HepG2 (cell line): ENCODE measurements around the gene HIPK2. TPM values are rescaled to one million over a fixed set of nuclear protein-coding genes. Genes with fewer than 3 reads are reported as not detected.

Experiments used
- ATAC-seq: fragments of 200-7000 bp; cut with Tn5 transposase; 3 replicates; pipeline ENCODE4 v1.9.1; 2020; ENCODE audit warnings: mild to moderate bottlenecking, moderate library complexity
- BruUV-seq: library from RNA; stranded (reverse); fragments of 400-500 nt; replicated peaks from 2 replicates; lab custom pipeline; 2021; lab: Mats Ljungman, UMichigan
- CTCF ChIA-PET: fragments of 300-600 bp; formaldehyde crosslinking; extraction: SDS; loops from one replicate; lab custom pipeline; 2021; ENCODE audit warnings: low total read pairs, inconsistent platforms, low intra/inter-chr PET ratio; lab: Yijun Ruan, JAX
- POLR2A ChIA-PET: fragments of 350-600 bp; sonication (Branson Sonifier 250); formaldehyde crosslinking; loops from one replicate; lab custom pipeline; 2020; ENCODE audit warnings: antibody characterized with exemption, inconsistent platforms; lab: Yijun Ruan, JAX
- DNase-seq: peaks from one replicate; pipeline ENCODE4 v3.0.0-alpha.2; 2015; ENCODE audit warnings: low spot score
- FAIRE-seq: peaks from 3 replicates; lab custom pipeline; 2011; peaks lifted over from hg19 to GRCh38; lab: Jason Lieb, UNC
- H2AFZ ChIP-seq: one replicate; pipeline ENCODE4 v1.6.1; 2011; ENCODE audit warnings: low read length, inconsistent platforms
- H3K27ac ChIP-seq: fragments of 300-600 bp; 3 replicates; pipeline ENCODE4 v1.8.0; 2011; ENCODE audit warnings: mixed run types, mild to moderate bottlenecking, mixed read lengths, low read length, inconsistent platforms; ENCODE audit not compliant: insufficient read depth; ENCODE audit errors: extremely low read length
- H3K27me3 ChIP-seq, 2 experiments: fragments of 200-600 bp in 1 of 2; 2 replicates in 1 of 2; 3 replicates in 1 of 2; pipeline versions ENCODE4 v1.6.0 to v1.8.0; 2011; ENCODE audit warnings: low read length in 2 of 2, mild to moderate bottlenecking in 2 of 2, moderate library complexity in 2 of 2, inconsistent platforms in 1 of 2; ENCODE audit not compliant: insufficient read depth in 2 of 2, control insufficient read depth in 1 of 2
- H3K36me3 ChIP-seq, 2 experiments: fragments of 200-600 bp in 1 of 2; replicated peaks in 1 of 2; 2 replicates in 1 of 2; 3 replicates in 1 of 2; pipeline versions ENCODE4 v1.5.1 to v1.8.0; 2011; ENCODE audit warnings: low read length in 2 of 2, inconsistent platforms in 1 of 2; ENCODE audit not compliant: insufficient read depth in 2 of 2, control insufficient read depth in 1 of 2
- H3K4me1 ChIP-seq: 2 replicates; pipeline ENCODE4 v1.5.1; 2012; ENCODE audit warnings: low read length, inconsistent platforms; ENCODE audit not compliant: insufficient read depth
- H3K4me2 ChIP-seq: 2 replicates; pipeline ENCODE4 v1.6.0; 2011; ENCODE audit warnings: low read depth, low read length, inconsistent platforms
- H3K4me3 ChIP-seq, 3 experiments: fragments of 200-600 bp in 1 of 3; sonication (generic), shearing (Covaris generic) in 1 of 3; replicated peaks in 1 of 3; 2 replicates each; pipeline ENCODE4 v1.5.1; 2011 to 2016; ENCODE audit warnings: low read length in 3 of 3, inconsistent platforms in 2 of 3, low read depth in 2 of 3, mild to moderate bottlenecking in 2 of 3, control low read depth in 1 of 3, mixed read lengths in 1 of 3; ENCODE audit not compliant: insufficient read depth in 1 of 3
- H3K79me2 ChIP-seq: one replicate; pipeline ENCODE4 v1.6.1; 2011; ENCODE audit warnings: low read length, inconsistent platforms; ENCODE audit not compliant: insufficient read depth
- H3K9ac ChIP-seq: 2 replicates; pipeline ENCODE4 v1.6.0; 2011; ENCODE audit warnings: mild to moderate bottlenecking, low read depth, low read length, inconsistent platforms; ENCODE audit not compliant: insufficient read depth
- H3K9me3 ChIP-seq: 2 replicates; pipeline ENCODE4 v1.5.1; 2012; ENCODE audit warnings: mild to moderate bottlenecking, low read length
- H4K20me1 ChIP-seq: 2 replicates; pipeline ENCODE4 v1.6.0; 2011; ENCODE audit warnings: inconsistent platforms, mild to moderate bottlenecking, low read length, moderate library complexity; ENCODE audit not compliant: insufficient read depth
- NFIB ChIP-seq: sonication (generic); formaldehyde crosslinking; IDR thresholded peaks from 2 replicates; pipeline ENCODE4 v1.9.0; 2021; ENCODE audit warnings: missing genetic modification reagents, mild to moderate bottlenecking, borderline replicate concordance
- POLR2AphosphoS5 ChIP-seq: IDR thresholded peaks from 2 replicates; pipeline ENCODE4 v1.6.1; 2012; ENCODE audit warnings: low read depth, low read length
- YY1 ChIP-seq: IDR thresholded peaks from 2 replicates; pipeline ENCODE4 v1.6.1; 2011; ENCODE audit warnings: low read length, low read depth, moderate library complexity, mild to moderate bottlenecking; ENCODE audit not compliant: insufficient read depth, insufficient replicate concordance
- ZSCAN12 ChIP-seq: sonication (generic); formaldehyde crosslinking; IDR thresholded peaks from 2 replicates; pipeline ENCODE4 v1.9.0; 2021; ENCODE audit warnings: mild to moderate bottlenecking, missing genetic modification reagents
- WGBS: methylation state at CpG from one replicate; pipeline ENCODE4 v1.1.6; 2017; ENCODE audit warnings: low lambda C conversion rate; 5-methylcytosine and 5-hydroxymethylcytosine counted together
- in situ Hi-C: cut with HindIII; loops from 2 replicates; pipeline ENCODE4 v1.10.0; 2017; ENCODE audit warnings: low pct_unique_long_range_greater_than_20kb; ENCODE audit not compliant: extremely low pct_ligation_motif_present
- intact Hi-C: fragments of 100-400 bp; cut with micrococcal nuclease; formaldehyde crosslinking; loops from one replicate; pipeline ENCODE4 v1.10.0; 2022; ENCODE audit not compliant: unreplicated experiment
- polyA plus RNA-seq, 8 experiments: library from polyadenylated mRNA; depleted of rRNA in 3 of 8; stranded (reverse) in 7 of 8; unstranded in 1 of 8; fragments of >200 nt; fragmentation: Illumina TruSeq in 4 of 8; extraction: Trizol in 4 of 8; gene quantifications; 2 replicates each; pipeline versions ENCODE4 v1.2.1 to v1.2.3, GENCODE V29; 2011 to 2016; ENCODE audit warnings: low read depth in 4 of 8, missing spikeins in 1 of 8, mixed read lengths in 1 of 8; ENCODE audit not compliant: insufficient read depth in 1 of 8
- total RNA-seq, 5 experiments: library from RNA; depleted of rRNA; stranded (reverse); fragments of >200 nt; fragmentation: Illumina TruSeq; extraction: Trizol; gene quantifications; 2 replicates each; pipeline ENCODE4 v1.2.3, GENCODE V29; 2016; ENCODE audit warnings: low read depth in 1 of 5
- TF ChIP-seq, protein P1 (sequence below): sonication (generic); formaldehyde crosslinking; IDR thresholded peaks from 2 replicates; pipeline ENCODE4 v1.4.0; 2020; ENCODE audit warnings: missing genetic modification reagents
- TF ChIP-seq, protein P2 (sequence below): sonication (generic); formaldehyde crosslinking; IDR thresholded peaks from 2 replicates; pipeline ENCODE4 v1.9.0; 2022; ENCODE audit warnings: low read depth, missing genetic modification reagents

HIPK2 gene
- total and polyA plus RNA-seq, 2 of the 13 experiments (the other 11 are each of a cell fraction or from before 2014, with no cell fraction given), result 14.4 to 20.2 TPM

GRCh38 chr7:139695051-139695450 is 82.7 kb downstream of the HIPK2 start:
- Histone ChIP-seq H3K9ac (no peak overlapping the region), H2AFZ (no peak overlapping the region), H3K4me1 (peaks cover 6% of the 10 kb centered on the region), H3K4me2 (no peak overlapping the region), H3K27me3 (no peaks in the 10 kb centered on the region), H3K36me3 (peaks cover 23 to 73% of the 10 kb centered on the region in 2 experiments), H4K20me1 (peaks cover 4% of the 10 kb centered on the region), H3K27ac (no peak overlapping the region), H3K4me3 (no peak overlapping the region), H3K79me2 (peaks cover 15% of the 10 kb centered on the region), H3K9me3 (no peaks in the 10 kb centered on the region)
- no TSS peak for BruUV-seq
- WGBS, result 97% methylated on average over 14 of the region's 14 CpGs
- TF ChIP-seq, protein P1, sequence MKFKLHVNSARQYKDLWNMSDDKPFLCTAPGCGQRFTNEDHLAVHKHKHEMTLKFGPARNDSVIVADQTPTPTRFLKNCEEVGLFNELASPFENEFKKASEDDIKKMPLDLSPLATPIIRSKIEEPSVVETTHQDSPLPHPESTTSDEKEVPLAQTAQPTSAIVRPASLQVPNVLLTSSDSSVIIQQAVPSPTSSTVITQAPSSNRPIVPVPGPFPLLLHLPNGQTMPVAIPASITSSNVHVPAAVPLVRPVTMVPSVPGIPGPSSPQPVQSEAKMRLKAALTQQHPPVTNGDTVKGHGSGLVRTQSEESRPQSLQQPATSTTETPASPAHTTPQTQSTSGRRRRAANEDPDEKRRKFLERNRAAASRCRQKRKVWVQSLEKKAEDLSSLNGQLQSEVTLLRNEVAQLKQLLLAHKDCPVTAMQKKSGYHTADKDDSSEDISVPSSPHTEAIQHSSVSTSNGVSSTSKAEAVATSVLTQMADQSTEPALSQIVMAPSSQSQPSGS (CRISPR knock-in tag), result no peak
- TF ChIP-seq NFIB (CRISPR knock-in tag) (no peak), YY1 (no peak), POLR2AphosphoS5 (no peak), ZSCAN12 (CRISPR knock-in tag) (no peak)
- TF ChIP-seq, protein P2, sequence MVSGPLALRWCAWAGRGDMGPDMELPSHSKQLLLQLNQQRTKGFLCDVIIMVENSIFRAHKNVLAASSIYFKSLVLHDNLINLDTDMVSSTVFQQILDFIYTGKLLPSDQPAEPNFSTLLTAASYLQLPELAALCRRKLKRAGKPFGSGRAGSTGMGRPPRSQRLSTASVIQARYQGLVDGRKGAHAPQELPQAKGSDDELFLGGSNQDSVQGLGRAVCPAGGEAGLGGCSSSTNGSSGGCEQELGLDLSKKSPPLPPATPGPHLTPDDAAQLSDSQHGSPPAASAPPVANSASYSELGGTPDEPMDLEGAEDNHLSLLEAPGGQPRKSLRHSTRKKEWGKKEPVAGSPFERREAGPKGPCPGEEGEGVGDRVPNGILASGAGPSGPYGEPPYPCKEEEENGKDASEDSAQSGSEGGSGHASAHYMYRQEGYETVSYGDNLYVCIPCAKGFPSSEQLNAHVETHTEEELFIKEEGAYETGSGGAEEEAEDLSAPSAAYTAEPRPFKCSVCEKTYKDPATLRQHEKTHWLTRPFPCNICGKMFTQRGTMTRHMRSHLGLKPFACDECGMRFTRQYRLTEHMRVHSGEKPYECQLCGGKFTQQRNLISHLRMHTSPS (CRISPR knock-in tag), result no peak
- CTCF ChIA-PET, result no interaction called here
- FAIRE-seq (no peak), DNase-seq (no peak), ATAC-seq (no peak)
- in situ Hi-C loops (no loop called here), intact Hi-C loops (no loop called here)
- POLR2A ChIA-PET, result no interaction called here
